T-helper 1 cell (primary cell): ENCODE data around the gene RNF115.

Experiments used
- DNase-seq, 5 donors: peaks; one replicate each; pipeline ENCODE4 v3.0.0-alpha.2; 2012 to 2020

RNF115 gene

DNA sequence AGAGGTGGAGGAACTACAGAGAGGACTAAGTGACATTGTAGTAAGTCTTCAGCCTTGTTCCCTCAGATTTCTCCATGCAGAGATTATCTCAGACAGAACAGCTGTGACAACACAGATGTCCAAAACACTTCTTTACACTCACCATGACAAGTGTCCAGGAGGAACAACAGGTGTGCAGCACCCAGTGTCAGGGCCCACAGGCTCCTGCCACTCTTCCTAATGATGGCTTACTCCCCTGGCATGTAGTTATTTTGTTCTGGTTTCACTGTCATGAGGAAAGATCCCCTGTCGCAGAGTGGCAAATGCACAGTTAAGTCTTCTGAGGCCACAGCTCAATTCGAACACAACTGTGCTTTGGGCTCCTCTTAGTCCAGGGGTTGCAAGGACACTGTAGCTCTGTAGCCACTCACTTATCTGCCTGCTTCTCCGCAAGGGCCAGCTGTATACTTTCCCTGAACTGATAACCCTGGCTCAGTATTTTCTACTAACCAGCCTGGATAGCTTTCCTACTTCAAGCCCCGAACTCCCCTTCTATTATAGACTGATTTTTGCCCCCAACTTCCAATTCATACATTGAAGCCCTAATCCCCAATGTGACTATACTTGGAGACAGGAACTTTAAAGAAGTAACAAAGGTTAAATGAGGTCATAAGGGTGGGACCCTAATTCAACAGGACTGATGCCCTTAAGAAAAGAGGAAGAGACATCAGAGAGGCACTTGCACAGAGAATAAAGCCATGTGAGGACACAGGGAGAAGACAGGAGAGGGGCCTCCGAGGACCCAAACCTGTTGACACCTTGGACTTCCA is 127.9 kb downstream of the RNF115 start:
- DNase-seq: no peak

DNA sequence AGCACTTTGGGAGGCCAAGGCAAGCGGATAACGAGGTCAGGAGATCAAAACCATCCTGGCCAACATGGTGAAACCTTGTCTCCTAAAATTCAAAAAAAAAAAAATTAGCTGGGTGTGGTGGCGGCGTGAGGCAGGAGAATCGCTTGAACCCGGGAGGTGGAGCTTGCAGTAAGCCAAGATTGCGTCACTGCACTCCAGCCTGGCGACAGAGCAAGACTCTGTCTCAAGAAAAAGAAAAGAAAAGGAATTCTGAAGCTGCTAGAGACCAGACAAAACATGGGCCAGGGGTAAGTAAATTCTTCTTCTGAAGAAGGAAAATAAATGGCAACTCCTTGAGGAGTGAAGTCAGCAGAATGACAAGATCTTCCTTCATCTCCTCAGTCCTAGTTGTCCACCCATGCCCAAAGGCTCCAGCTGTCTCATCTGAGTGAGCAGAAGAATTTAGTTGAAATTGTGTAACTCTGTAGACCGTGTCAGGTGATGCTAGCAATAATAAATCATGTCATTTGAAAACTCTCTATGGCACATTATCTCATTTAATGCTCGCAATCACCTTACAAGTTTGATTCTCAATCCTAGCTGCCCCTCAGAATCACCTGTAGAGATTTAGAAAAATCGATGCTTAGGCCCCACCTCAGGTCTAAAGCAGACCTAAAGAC is 131.0 kb downstream of the RNF115 start:
- DNase-seq: no peak

DNA sequence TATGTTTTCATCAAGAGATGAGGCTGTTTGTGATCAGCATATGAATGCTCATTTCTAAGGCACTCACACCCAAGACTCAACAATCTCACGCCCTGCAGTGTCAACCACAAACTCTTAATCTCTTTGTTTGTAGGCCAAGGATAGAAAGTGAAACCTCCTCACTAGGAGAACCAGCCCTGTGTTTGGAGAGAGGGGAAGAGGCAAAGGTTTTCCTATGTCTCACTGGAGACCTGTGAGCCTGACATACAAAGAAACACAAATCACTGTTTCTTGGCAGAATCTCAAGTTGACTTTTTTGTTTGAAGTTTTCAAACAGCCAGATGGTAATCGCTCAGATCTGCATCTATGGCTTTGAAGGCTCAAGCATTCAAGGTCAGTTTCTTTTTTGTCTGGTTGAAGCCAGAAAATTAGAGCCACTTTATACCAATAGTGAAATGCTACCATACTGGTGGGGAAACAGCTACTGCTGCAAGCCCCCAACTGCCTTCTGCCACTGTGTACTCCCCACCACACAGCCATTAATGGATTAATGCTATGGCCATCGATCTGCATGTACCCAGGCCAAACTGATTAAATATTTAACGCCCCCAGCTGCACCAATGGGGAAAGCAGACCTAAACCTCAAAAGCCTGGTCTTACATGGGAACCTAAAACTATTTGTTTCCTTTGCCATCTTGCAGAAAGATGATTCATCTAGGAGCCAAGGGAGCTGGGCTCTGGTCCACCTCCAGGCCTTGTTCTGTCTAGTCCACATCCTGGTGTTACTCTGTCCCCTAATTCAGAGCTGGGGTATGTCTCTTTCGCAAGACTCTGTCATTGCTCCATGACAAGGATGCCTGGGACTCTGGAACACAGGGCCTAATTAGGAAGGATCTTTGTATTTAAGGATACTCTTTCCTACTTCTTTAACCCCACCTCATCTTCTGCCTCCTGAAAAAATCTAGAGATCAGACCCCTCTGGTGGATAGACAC is 133.0 kb downstream of the RNF115 start:
- DNase-seq: peak in 2 of 5 donors; percentile 8 to 76

DNA sequence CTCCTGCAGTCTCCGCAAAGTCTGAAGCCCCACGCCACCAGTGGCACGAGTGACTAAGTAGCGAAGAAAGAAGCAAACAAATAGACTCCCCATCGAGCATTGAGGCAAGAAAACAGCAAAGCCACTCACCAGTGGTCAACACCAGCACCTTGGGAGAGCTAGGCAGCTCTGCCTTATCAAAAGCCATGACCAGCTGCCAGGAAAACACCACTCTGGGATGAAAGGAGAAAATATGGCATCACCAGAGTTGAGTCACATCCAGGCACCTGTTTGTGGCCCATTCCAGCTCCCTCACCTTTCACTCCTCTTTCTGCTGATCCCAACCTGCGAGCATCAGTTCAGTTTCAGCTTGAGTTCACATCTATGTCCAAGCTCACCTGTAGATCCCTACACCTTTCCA is 134.0 kb downstream of the RNF115 start:
- DNase-seq: no peak

DNA sequence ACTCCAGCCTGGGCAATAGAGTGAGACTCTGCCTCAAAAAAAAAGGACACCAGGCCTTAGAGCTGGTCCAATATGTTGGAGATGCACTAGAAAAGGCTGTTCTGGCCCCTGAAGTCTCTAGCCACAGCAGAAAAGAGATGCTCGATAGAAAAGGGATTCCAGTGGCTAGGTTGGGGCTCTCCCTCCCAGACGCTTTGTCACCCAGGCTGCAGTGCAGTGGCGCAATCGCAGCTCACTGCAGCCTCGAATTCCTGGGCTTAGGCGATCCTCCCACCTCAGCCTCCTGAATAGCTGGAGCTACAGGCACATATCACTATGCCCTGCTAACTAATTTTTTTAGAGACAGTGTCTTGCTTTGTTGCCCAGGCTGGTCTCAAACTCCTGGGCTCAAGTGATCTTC is 135.0 kb downstream of the RNF115 start:
- DNase-seq: no peak
